GM19023 (cell line): Measurements from ENCODE around the gene PRR33.

ENCODE experiments used
- ATAC-seq: cut with Tn5 transposase; IDR thresholded peaks from one replicate; pipeline ENCODE4 v1.9.1; 2021; ENCODE audit warnings: mild to moderate bottlenecking, moderate library complexity; ENCODE audit not compliant: unreplicated experiment

PRR33 gene

GRCh38 chr11:1866776-1867175 is 24.9 kb downstream of the PRR33 start:
- no peak for ATAC-seq

GRCh38 chr11:1866226-1866625 is 25.5 kb downstream of the PRR33 start:
- ATAC-seq: no peak

GRCh38 chr11:1864831-1865665 is 26.6 kb downstream of the PRR33 start:
- ATAC-seq: no peak

GRCh38 chr11:1864231-1864630 is 27.5 kb downstream of the PRR33 start:
- ATAC-seq: no peak

- ATAC-seq: no peak
These were observed 28.1 kb downstream of the PRR33 start for GRCh38 chr11:1863352-1864216.

GRCh38 chr11:1862588-1863351 is 28.9 kb downstream of the PRR33 start:
- no peak for ATAC-seq

GRCh38 chr11:1861435-1862411 is 30.0 kb downstream of the PRR33 start:
- ATAC-seq: no peak

GRCh38 chr11:1860108-1860507 is 31.6 kb downstream of the PRR33 start:
- ATAC-seq: no peak

- no peak for ATAC-seq
These were observed 32.7 kb downstream of the PRR33 start for GRCh38 chr11:1859004-1859403.

- ATAC-seq: no peak
These were observed 33.1 kb downstream of the PRR33 start for GRCh38 chr11:1858576-1858975.

- no peak for ATAC-seq
These were observed 33.5 kb downstream of the PRR33 start for GRCh38 chr11:1858154-1858553.

- ATAC-seq: no peak
These were observed 34.6 kb downstream of the PRR33 start for GRCh38 chr11:1857064-1857463.

- no peak for ATAC-seq
These were observed 35.2 kb downstream of the PRR33 start for GRCh38 chr11:1856306-1857005.

- no peak for ATAC-seq
These were observed 35.8 kb downstream of the PRR33 start for GRCh38 chr11:1855886-1856265.

GRCh38 chr11:1854949-1855885 is 36.5 kb downstream of the PRR33 start:
- ATAC-seq: peak; percentile 38

- ATAC-seq: peak; percentile 31
These were observed 37.4 kb downstream of the PRR33 start for GRCh38 chr11:1854132-1854948.

GRCh38 chr11:1853376-1854131 is 38.1 kb downstream of the PRR33 start:
- no peak for ATAC-seq
